Dermis lymphatic vessel endothelial cell (primary cell): Measurements from ENCODE around the gene CCR7. TPM values are rescaled to one million over a fixed set of nuclear protein-coding genes. Genes with fewer than 3 reads are reported as not detected.

Source experiments
- total RNA-seq: library from RNA; depleted of rRNA; stranded (reverse); fragments of >200 nt; gene quantifications from 2 replicates; pipeline ENCODE4 v1.2.1, GENCODE V29; 2014

The CCR7 gene
- under 0.01 TPM in 1 of 2 replicates, not detected in the other for total RNA-seq

GRCh38 chr17:40564883-40565768 lies at the start of gene CCR7:
TSS of gene CCR7 (minus strand) at chr17:40565472. CDS start at chr17:40565409, 63 bp downstream.

Other genes with a start within 250 kb of the CCR7 start
- gene GJD3, start 200.7 kb downstream of the CCR7 start, total RNA-seq: 3.1 and 3.5 TPM in 2 replicates
- 16.1 and 20.0 TPM in 2 replicates for gene TOP2A, start 147.6 kb downstream of the CCR7 start, total RNA-seq
- gene IGFBP4, start 122.0 kb downstream of the CCR7 start, total RNA-seq: 242 and 387 TPM in 2 replicates
- gene TNS4, start 63.8 kb downstream of the CCR7 start, total RNA-seq: not detected in 2 replicates
- gene SMARCE1, start 82.3 kb upstream of the CCR7 start, total RNA-seq: 72.3 and 106 TPM in 2 replicates
- gene KRT222, start 99.7 kb upstream of the CCR7 start, total RNA-seq: 0.22 and 0.60 TPM in 2 replicates
- not detected in 2 replicates for gene KRT24, start 138.3 kb upstream of the CCR7 start, total RNA-seq
- not detected in 2 replicates for gene KRT25, start 189.9 kb upstream of the CCR7 start, total RNA-seq
- gene KRT26, start 206.7 kb upstream of the CCR7 start, total RNA-seq: not detected in 2 replicates
- gene KRT27, start 217.1 kb upstream of the CCR7 start, total RNA-seq: not detected in 2 replicates
- gene KRT28, start 234.5 kb upstream of the CCR7 start, total RNA-seq: not detected in 2 replicates